Activated CD4-positive, alpha-beta T cell treated with anti-CD3 and anti-CD28 coated beads for 48 hours (primary cell): Measurements from ENCODE around the gene AGAP6.
"Not testable (repeated sequence)": the region's sequence is repeated elsewhere in the genome, so short reads cannot be mapped to it uniquely, and the experiment has no call there.

Experiments
- DNase-seq: peaks from one replicate; pipeline ENCODE4 v3.0.0-alpha.2; 2020

Gene AGAP6

DNA sequence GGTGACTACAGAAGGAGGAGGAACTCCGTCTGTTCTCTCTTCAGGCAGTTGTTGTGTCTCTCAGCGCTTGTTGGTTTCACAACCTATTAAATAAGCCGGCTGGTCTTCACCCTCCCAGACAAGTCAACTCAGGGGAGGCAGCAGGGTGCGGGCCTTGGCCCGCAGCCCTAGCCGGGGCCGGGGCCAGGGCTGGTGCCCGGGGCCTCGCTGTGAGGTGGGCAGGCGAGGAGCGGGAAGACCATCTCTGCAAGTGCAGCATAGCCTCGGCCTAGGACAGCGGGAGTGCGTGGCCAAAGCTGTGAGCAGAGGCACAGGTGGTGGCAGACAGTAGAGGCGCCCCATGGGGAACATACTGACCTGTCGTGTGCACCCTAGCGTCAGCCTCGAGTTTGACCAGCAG, at the start of gene AGAP6:
AGAP6 (plus strand) TSS at position 31 of the 400 bp plus-strand sequence; CDS start at position 341, 310 bp downstream.
- DNase-seq = not testable (repeated sequence)

DNA sequence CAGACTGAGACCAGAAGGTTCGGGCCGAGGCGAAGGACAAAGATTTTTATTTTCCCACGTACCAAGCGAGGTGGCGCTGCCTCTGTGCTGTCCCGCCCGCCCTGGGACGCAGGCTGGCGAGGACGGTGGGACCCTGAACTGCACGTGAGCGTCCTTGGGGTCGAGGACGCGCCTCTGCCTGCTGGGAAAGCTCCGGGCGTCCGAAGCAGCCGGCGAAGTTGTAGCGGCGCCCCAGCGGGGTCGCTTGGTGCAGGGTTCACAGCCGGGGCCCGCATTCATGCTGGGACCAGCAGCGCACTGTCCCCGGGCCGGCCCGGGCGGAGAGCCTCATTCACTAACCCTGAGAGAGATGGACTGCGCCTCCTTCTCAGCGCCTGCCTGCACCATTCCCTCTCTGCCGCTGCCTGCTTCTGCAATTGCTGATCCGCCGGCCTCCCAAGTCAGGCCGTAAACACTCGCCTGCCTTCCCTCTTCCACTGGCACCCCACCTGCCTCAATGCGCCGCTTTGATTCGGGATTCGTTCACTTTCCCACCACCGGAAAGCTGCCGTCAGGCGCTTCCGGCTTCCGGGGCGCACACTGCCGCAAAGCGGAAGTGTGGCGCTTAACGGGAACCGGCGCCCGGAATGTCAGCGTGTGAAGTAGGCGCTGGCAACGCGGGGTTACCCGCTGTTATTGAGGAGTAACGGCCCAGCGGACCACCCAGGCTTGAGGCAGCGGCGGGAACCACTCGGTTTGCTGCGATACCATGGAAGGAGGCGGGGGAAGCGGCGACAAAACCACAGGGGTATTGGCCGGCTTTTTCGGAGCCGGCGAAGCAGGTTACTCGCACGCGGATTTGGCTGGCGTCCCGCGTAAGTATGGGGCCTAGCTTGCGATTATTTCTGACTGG, 46.5 kb upstream of the AGAP6 start, which contains the start of the genes PARG and TIMM23B:
PARG (minus strand) TSS at position 581 of the 892 bp plus-strand sequence; CDS start at position 279, 302 bp downstream.
TIMM23B (plus strand) TSS at position 607 of the 892 bp plus-strand sequence; CDS start at position 749, 142 bp downstream.
- DNase-seq = peak; percentile 85

DNA sequence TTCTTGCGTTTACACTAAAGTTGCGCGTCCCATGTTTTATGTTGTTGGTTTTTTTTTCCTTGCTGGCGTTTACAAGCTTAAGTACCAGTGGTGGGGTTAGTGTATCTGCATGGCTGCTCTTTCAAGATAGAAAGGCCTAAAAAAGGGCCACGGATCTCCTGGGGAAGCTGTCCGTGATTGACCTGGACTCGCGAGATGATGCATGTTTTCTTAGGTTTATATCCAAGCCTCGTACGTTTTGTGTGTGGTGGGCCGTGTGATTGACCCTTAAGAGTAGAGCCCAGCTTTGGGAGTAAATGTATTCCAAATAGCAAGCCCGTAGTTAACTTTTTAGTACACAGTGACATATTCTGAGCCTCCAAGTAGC, 45.9 kb upstream of the AGAP6 start:
- not testable (repeated sequence) for DNase-seq

DNA sequence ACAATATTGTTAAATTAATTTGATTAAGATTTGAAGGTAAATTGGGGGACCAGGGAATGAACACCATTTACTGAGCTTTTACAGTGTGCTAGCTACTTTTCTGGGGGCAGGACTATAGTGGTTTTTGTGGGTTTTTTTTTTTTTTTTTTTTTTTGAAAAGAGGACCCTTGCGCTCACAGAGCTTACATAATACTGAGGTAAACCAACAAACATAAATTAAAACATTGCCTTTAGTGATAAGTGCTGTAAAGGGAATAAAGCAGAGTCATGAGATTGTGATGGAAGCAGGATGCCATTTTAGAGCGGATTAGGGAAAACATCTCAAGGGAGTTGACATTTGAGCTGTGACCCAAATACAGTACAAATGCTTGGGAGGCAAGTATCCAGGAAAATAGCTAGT, 44.6 kb upstream of the AGAP6 start:
- DNase-seq = not testable (repeated sequence)

DNA sequence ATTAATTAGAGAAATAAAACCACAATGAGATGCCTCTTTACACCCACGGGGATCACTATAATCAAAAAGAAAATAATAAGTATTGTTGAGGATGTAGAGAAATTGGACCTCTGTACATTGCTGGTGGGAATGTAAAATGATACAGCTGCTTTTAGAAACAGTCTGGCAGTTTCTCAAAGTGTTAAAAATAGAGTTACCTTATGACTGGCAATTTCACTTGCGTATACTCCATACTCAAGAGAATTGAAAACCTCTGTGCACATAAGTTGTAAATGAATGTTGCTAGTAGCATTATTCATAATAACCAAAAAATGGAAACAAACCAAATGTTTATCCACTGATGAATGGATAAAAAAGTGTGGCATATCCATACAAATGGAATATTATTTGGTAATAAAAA, 40.1 kb upstream of the AGAP6 start:
- not testable (repeated sequence) for DNase-seq

DNA sequence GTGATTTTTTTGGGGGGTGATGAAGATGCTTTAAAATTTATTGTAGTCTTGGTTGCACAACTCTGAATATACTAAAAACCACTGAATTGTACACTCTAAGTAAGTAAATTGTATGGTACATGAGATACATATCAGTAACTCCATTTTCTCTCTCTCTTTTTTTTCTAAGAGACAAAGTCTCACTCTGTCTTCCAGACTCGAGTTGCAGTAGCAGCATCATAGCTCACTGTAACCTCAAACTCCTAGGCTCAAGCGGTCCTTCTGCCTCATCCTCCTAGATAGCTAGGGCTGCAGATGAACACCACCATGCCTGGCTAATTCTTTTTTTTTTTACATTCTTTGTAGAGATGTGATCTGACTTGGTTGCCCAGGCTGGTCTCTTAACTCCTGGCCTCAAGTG, 39.5 kb upstream of the AGAP6 start:
- not testable (repeated sequence) for DNase-seq

DNA sequence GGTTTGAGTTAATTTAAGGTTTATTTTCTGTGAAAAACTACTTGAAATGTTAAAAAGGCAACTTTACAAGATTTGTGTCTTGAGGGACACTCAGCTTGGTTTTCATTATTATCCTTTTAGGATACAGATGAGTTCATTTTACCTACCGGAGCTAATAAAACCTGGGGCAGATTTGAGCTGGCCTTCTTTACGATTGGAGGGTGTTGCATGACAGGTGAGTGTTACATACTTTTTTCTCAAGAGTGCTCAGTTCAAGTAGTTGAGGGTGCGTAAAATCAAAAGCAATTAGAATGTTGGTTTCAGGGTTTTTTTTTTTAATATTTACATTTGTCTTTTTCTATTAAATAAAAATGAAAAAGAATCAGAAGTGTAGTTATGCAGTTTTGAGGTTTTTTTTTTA, 36.2 kb upstream of the AGAP6 start:
- not testable (repeated sequence) for DNase-seq

DNA sequence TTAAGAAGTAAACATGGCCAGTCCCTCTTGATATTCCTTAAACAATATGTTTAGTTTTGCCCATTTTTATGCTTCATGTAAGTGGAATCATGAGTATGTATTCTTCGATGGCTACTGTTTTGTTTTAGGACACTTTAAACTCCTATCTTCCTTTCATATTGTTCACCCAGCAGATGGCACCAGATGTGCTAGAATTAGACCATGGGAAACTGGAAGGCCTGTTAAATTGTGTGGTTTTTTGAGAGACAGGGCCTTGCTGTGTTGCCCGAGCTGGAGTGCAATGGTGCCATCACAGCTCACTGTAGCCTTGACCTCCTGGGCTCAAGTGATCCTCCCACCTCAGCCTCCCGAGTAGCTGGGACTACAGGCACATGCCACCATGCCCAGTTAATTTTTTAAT, 35.1 kb upstream of the AGAP6 start:
- not testable (repeated sequence) for DNase-seq

DNA sequence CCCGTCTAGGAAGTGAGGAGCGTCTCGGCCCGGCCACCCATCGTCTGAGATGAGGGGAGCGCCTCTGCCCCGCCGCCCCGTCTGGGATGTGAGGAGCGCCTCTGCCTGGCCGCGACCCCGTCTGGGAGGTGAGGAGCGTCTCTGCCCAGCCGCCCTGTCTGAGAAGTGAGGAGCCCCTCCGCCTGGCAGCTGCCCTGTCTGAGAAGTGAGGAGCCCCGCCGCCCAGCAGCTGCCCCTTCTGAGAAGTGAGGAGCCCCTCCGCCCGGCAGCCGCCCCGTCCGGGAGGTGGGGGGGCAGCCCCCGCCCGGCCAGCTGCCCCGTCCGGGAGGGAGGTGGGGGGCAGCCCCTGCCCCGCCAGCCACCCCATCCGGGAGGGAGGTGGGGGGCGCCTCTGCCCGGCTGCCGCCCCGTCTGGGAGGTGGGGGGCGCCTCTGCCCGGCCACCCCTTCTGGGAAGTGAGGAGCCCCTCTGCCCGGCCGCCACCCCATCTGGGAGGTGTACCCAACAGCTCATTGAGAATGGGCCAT, 17.8 kb upstream of the AGAP6 start:
- DNase-seq = not testable (repeated sequence)

DNA sequence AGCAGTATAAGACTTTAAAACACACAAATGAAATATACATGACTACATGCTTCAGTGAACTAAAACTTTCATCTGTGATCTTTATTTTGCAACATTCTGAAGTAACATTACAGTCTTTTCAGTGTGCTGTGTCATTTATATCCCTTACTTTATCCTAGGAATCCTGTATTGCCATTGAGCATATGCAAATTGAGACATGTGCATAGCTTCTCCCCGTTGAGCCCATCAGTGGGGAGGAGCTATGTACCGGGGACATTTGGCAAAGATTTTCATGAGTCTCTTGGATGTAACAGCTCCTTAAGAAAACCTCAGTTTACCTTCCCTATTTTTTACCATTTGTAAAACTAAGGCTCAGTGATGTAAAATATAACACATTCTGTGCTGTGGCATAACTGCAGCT, 16.7 kb upstream of the AGAP6 start:
- not testable (repeated sequence) for DNase-seq

DNA sequence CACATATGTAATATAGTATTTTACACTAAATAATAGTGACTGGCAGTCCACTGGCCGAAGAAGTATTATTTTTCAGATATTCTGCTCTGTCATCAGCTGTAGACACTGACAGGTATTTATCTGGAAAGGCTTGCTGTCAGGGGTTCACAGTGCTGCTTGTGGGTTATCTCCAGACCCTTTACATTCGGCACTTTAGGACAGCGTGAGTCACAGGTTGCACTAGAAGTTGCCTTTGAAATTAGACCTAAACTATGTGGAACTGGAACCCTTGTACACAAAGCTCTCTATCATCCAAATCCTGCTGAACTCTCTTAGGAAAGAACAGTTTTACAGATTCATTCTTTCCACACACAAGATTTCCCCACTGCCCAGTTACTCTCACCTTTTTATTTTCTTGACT, 16.1 kb upstream of the AGAP6 start:
- not testable (repeated sequence) for DNase-seq

DNA sequence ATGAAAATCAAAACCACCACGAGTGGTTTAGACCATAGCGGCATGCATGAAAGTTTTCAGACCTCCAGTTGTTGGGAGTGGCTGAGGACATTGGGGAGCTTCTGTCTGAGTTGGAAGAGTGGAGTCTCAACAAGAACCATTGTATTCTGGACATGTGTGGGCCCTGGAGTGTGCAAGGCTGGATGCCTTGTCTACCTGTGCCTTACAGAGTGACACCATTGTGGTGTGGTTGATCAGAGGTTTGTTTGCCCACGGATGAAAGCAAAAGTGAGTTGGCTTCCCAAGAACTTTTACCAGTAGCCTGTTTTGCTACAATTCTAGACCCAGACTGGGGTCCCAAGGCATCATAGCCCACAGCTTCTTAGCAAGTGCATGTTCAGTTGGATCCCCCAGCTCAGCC, 10.4 kb upstream of the AGAP6 start:
- peak; percentile 8 for DNase-seq

DNA sequence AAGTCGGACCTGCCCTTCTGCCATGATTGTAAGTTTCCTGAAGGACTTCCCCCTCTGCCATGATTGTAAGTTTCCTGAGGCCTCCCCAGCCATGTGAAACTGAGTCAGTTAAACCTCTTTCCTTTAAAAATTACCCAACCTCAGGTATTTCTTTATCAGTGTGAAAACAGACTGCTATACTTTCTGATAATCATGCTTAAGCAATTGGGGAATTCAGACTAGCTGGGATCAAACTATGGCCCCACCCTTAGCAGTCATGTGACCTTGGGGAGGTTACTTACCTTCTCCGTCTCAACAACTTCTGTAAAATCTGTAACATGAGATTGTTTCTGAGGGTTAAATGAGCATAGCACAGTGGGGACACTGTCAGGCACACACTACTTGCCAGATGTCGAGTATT, 999 bp upstream of the AGAP6 start:
- not testable (repeated sequence) for DNase-seq

DNA sequence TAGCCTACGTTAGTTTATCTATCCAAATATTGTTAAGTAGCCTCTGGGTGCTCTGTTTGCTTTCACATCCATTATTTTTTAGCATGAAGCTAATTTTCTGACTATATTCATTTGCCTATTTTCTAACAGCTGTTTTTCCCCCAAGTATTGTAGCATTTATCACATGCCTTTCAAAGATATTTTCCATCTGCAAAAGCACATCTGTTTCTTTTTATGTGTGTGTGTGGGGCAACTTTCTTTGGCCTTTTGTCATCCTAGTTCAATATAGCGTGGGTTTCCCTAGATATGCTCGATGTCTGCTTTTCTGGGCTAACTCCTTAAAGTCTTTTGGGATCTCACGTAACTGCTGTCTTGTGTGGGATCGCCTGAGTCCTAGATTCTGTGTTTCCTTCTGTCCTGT, 7.1 kb downstream of the AGAP6 start:
- not testable (repeated sequence) for DNase-seq

DNA sequence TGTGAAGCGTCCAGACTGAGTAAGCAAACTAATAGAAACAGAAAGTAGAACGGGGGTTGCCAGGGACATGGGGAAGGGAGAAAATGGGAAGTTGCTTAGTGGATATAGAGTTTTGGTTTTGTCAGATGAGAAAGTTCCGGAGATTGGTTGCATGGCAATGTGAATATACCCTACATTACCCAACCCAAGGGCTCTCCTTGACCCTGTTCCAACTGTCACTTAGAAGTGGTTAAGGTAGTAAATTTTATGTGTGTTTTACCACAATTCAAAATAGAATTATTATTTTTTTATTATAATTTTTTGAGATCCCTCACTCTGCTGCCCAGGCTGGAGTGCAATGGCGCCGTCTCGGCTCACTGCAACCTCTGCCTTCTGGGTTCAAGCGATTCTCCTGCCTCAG, 25.8 kb downstream of the AGAP6 start:
- not testable (repeated sequence) for DNase-seq

DNA sequence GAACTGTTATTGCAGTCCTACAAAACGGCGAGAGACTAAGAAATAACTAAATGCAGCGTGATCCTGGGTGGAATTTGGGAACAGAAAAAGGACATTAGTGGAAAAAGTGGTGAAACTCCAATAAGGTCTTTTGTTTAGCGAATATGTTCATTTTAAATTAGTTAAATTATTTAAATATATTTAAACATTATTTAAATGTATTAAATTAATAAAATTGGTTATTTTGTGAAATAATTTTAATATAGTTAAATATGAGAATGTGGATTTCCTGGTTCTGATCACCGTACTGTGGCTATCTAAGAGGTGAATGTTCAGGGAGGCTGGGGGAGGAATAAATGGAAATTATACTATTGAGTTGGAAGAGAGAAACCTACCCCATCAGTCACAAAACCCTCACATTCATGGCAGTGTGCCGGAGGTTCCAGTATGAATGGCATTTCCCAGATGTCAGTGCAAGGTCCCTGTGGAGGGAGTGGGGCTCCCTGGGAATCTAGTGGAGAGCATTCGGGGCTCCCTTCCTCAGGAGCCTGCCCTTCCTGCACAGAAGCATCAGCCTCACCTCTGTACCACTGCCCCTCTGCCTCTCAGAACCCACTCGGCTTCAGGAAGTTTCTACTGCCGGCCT, 27.5 kb downstream of the AGAP6 start:
- DNase-seq = not testable (repeated sequence)

DNA sequence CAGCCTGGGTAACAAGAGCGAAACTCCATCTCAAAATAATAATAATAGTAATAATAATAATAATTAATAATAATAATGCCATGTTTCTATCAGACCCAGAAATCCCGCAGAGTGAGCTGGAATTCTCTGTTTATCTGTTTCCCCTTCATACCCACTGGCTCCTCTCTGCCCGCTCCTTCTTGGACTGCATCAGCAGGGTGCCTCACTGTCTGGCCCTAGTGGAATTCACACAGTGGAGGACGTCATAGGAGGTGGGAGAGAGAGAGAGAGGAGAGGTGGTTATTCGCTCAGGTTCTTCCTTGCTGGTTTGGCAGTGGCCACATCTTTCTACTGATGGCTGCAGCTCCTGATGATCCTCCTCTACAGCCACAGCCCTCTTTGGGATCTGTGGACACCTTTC, 28.7 kb downstream of the AGAP6 start:
- DNase-seq = not testable (repeated sequence)

DNA sequence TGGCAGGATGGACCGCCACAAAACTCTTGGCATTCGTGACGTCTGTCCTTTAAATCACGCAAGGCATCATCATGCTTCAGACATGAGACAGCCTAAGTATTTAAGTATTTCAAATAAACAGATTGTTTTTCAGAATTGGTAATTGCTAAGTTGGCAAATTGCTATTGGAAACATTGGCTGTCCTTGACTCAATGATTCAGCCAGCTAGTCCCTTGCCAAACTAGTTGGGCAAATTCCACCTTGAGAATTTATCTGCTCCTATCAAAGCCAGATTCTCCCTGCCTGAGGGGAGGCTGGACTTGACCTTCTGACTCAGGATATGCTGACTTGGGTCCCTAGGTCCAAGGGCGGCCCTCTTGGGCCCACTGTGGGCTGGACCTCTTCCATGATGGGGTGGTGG, 29.4 kb downstream of the AGAP6 start:
- DNase-seq = not testable (repeated sequence)

DNA sequence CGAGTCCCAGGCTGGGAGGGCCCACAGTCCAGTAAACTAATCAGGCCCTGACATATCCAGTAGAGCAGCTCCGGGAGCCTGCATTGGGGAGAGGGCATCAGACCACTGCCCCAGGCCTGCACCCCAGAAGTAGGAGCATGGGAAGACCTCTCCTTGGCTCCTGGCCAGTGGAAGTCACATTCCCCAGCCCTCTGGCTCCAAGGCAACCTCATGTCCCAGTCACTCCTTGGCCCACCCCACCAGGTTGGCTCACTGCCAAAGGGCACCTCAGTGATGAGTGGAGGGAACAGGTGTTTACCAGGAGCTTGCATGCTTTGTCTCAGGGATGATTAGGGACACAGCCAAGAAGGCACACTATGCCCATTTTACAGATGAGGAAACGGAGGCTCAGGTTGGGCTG, 31.1 kb downstream of the AGAP6 start:
- DNase-seq = not testable (repeated sequence)

DNA sequence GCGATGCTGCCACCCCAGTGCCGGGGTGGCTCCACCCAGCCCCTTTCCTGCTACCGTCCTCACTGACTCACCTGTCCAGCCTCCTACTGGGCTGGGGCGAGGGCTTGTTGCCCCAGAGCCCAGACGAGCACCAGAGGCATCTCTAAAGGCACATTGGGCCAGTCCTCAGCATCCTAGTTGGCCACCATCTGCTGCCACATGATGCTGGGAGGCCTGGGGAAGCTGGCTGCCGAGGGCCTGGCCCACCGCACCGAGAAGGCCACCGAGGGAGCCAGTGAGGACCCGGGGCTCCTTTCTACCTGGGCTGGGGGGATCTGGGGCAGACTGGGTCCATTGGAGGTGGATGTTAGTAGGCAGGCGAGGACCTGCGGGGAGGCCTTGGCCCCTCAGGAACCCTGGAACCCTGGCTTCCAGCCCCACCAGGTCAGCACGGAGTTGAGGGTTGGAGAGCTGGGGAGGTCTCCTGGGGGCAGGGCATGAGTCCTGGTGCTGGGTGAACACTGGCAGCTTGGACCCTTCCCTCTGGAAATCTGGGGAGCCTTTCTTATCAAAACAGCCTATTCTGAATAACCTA, 32.3 kb downstream of the AGAP6 start:
- not testable (repeated sequence) for DNase-seq

DNA sequence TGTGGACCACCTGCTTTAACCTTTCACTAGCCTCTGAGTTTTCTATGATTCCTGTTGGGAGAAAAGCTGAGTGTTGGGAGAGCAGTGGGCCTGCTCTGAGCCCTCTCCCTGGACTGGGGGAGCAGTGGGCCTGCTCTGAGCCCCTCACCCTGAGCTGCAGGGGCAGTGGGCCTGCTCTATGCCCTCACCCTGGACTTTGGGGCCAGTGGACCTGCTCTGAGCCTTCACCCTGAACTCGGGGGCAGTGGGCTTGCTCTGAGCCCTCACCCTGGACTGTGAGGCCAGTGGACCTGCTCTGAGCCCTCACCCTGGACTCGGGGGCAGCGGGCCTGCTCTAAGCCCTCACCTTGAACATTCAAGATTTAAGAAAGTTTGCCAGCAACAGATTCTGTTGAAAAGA, 33.4 kb downstream of the AGAP6 start:
- no peak for DNase-seq

DNA sequence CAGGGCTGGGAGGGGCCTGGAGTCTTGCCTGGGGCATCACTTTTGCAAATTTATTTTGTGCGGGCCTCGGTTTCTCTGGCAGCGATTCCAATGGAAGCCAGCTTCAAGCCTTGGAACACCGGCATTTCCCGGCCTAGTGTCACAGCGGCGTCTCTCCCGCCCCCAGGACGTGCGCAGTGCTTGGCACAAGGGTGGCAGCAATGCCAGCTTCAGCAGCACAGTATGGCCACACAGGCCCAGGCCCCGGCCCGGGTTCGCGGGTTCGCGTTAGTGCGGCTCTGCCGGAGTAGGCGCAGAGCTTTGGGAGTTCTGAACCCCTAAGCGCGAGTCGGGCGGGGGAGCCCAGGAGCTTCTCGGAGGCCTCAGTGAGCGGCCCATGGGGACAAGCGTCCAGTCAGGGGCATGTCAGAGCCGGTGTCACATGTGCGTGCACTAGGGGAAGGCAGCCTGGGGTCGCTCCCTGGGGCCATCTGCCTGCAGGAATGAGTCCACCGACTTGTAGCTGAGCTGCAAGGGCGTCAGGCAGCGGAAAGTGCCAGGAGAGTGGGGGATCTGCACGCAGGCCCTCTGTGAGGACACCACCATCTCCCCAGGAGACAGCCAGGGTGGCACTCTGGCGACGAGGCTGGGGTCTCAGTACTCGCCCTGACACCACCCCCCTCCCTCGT, 36.6 kb downstream of the AGAP6 start:
- DNase-seq = not testable (repeated sequence)

DNA sequence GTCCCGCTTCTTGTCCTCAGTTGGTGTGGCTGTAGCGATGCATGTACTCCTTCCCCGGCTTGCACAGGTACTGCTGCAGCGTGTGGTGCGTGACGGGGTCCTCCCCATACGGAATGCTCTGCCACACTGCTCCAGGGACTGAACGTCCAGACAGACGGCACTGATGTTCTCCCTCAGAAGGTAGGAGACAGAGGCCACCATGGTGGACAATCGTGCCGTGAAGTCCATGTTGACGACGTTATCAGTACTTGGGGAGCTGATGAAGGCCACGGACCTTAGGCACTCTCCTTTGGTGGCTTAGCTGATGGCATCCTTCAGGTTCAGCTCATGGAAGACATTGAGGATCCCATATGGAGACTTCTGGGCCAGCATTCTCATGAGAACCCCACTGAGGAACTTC, 37.4 kb downstream of the AGAP6 start:
- no peak for DNase-seq
